ENCODE results near the gene INO80C.
"Not testable (repeated sequence)": the region's sequence is repeated elsewhere in the genome, so short reads cannot be mapped to it uniquely, and the experiment has no call there.

The INO80C gene

DNA sequence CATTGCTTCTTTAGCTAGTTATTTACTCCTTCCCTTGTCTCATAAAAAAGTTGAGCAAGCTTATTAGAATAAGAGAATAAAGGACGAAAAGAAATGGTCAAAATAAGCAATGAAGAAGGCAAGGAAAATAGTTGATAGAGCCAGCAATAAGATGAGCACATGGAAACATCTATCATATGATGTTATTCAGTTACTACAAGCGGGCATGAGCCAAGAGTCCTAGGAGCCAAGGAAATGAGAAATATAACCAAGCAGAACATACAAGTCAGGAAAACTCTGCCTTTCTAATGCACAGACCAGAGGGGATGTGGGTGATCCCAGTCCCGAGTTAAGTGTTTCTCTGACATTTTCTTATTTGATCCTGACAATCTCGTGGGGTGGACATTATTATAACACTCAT is 33.9 kb downstream of the INO80C start:
- DNase-seq (ENCODE audit: low read depth in 3 of 3, low spot score in 1 of 3): no peak

DNA sequence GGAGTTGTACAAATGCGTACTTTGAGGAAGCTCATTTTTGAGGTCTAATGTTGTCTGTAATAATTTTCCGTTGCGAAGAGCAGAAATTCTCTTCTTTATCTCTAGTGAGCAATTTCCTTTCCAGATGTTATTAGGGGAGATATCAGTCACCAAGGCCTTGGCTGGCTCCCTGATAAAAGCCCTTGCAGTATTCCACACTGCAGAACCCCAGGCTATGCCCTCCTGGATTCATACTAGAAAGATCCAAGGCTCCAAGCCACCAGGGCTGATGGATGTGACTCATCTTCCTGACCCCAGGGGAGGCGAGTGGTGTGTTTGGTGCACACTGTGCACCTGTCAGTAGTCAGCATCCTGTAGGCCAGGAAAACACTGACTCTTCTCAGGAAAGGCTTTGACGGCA is 34.7 kb downstream of the INO80C start:
- no peak for DNase-seq (ENCODE audit: low read depth in 3 of 3, low spot score in 1 of 3)

DNA sequence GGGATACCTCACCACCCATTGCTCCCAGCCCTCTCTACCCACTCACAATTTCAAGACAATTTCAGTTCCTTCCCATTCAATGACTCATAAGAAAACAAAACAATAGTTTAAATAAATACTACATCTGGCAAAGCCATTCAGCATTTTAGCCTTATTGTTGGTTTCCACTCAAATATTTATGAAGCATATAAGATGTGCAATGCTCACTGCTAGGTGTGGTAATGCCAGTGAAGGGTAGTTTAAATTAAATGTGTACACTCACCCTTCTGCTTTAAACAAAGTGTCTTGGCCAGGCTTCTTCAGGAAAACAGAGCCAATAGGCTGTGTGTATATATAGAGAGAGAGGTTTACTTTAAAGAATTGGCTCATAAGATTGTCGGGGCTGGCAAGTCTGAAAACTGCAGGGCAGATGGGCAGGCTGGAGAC is 37.0 kb downstream of the INO80C start:
- no peak for DNase-seq (ENCODE audit: low read depth in 3 of 3, low spot score in 1 of 3)

DNA sequence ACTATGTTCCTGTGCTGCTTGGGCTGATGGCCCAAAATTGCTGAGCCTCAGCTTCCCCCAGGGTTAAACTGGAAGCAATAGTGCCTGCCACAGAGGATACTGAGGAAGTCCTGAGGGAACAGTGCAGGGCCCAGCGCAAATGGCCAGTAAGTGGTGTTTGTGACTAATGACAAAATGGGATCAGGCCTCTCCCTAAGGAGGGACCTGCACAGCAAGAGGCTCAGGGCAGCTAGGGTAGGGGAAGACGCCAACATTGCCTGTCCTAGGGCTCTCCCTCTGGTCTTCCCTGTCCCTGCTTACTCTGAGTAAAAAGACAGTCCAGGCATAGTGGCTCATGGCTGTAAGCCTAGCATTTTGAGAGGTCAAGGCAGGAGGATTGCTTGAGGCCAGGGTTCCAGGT is 37.8 kb downstream of the INO80C start:
- DNase-seq (ENCODE audit: low read depth in 3 of 3, low spot score in 1 of 3): no peak

DNA sequence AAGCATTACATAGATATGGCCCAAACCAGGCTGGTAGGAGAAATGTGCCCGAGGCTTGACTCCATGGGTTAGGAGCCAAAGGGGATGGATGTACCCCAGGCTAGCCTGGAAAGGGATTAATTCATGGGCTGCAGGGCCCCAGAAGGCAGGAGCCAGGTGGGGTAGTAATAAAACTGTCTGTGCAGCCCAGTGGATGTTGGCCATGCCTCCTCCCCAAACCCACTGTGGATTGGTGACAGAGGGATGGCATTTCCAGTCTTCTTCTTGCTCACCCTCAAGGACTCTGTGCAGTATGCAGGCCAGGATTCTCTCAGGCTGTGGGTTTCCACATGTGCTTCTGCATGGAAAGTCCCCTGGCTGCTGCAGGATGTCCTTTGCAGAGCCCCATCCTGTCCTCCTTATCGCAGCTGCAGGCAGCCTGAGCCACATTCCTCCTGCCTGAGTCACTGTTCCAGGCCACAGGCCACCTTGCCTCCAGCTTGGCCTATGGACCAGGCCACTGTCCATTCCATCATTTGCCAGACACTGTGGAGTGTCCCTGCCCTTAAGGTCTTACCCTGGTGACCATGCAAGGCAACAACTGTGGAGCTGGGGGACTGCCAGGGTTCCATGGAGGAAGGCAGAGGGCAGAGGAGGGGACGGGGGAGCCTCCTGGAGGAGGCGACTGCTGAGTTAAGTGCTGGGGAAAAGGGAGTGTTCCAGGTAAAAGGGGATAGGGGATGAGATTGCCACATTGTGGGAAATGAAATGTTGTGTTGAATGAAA is 38.9 kb downstream of the INO80C start:
- no peak for DNase-seq (ENCODE audit: low read depth in 3 of 3, low spot score in 1 of 3)

DNA sequence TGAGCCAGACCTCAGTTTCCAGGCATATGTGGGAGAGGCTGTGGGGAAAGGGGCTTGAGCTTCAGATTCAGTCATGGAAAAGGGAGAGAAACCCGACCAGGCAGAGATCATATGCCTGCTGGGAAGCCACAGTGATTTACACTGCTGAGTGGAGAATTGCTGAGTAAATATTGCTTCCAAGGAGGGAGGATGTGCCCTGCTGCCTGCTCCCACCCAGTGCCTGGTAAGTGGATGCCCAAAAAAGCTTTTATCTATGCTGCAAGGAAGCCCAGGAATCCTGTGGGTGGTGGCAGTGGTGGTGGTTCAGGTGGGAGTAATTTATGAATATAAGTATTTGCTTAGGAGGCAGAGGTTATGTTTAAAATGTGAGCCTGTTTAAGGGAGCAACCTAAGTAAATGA is 39.5 kb downstream of the INO80C start:
- DNase-seq (ENCODE audit: low read depth in 3 of 3, low spot score in 1 of 3): no peak

DNA sequence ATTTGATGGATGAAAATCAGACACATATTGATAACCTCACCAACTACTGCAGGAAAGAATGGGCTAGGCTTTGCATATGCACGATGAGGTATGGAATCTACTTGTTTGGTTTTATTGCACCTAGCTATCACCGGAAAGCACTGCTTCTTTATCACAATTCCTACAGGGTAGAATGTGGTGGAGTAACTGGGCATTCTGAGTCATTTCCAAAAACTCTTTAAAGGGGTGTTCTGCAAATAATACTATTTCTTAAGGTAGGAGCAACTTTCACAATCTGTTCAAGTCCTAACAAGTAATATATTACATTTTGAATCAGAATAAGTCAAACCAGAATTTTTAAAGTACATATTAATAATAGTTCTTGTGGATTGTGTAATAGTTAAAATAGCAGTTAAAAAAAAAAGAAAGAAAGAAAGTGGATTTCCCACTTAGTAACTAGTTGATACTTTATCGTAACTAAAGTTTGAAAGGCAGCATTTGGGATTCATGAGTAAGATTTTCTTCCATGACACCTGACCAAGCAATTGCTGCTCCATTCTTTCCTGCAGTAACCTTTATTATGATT is 40.5 kb downstream of the INO80C start:
- DNase-seq (ENCODE audit: low read depth in 3 of 3, low spot score in 1 of 3): no peak

DNA sequence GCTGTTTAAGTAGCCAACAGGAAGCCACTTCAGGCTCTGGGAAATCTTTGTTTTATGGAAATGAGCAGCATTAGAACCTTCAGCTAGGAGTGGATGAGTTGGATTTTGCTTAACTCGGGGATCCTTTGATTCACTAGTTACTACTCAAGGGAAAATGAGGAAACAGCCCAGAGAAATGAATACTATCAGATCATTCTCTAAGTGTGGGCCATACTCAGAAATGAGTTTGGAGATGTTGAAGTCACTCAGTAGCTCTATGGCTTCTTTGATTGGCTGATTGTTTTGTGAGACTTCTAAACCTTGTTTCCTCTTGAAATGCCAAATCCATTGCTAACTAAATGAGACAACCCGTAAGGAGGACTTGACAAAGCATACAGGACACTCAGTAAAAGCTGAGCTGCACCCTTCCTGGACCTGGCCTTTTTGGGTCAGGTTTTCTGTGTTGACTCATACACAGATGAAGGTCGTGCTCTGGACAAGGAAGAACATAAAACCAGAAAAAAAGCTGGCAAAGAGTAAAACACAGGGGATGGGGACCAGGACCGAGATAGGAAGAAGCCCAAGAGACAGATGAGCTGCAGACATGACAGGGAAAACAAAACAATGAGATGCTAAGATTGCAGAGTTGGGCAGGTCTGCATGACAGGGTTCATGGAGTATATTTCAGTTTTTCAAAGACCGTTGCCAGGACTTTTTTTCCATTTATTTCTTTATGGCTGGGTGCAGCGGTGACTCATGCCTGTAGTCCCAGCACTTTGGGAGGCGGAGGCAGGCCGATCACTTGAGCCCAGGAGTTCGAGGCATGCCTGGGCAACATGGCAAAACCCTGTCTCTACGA is 41.6 kb downstream of the INO80C start:
- no peak for DNase-seq (ENCODE audit: low read depth in 3 of 3, low spot score in 1 of 3)

DNA sequence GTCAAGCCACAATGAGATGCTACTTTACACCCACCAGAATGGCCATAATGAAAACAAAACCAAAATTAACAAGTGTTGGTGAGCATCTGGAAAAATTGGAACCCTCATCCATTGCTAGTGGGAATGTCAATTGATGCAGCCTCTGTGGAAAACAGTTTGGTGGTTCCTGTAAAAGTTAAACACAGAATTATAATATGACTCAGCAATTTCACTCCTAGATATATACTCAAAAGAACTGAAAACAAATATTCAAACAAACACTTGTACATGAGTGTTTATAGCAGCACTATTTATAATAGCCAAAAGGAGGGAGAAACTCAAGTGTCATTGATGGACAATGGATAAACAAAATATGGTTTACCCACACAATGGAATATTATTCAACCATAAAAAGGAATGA is 43.0 kb downstream of the INO80C start:
- no peak for DNase-seq (ENCODE audit: low read depth in 3 of 3, low spot score in 1 of 3)

DNA sequence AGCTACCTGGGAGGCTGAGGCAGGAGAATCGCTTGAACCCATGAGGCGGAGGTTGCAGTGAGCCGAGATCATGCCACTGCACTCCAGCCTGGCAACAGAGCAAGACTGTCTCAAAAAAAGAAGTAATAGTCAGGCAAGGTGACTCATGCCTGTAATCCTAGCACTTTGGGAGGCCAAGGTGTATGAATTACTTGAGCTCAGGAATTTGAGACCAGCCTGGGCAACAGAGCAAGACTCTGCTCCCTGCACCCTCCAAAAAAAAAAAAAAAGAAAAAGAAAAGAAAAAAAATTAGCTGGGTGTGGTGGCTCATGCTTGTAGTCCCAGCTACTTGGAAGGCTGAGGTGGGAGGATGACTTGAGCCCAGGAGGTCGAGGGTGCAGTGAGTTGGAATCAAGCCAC is 44.7 kb downstream of the INO80C start:
- not testable (repeated sequence) for DNase-seq (ENCODE audit: low read depth in 3 of 3, low spot score in 1 of 3)

DNA sequence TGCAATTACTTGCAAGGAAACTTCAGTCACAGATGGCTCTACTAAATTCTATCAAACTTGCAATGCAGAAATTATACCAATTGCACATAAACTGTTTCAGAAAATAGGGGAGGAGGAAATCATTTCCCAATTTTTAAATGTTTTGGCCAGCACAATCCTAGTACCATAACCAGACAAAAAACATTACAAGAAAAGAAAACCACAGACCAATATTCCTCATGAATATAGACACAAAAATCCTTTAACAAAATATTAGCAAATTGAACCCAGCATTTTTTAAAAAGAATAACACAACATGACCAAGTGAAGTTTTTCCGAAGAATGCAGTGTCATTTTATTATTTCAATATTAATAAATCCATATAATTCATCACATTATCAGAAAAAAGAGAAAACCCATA is 45.8 kb downstream of the INO80C start:
- no peak for DNase-seq (ENCODE audit: low read depth in 3 of 3, low spot score in 1 of 3)

DNA sequence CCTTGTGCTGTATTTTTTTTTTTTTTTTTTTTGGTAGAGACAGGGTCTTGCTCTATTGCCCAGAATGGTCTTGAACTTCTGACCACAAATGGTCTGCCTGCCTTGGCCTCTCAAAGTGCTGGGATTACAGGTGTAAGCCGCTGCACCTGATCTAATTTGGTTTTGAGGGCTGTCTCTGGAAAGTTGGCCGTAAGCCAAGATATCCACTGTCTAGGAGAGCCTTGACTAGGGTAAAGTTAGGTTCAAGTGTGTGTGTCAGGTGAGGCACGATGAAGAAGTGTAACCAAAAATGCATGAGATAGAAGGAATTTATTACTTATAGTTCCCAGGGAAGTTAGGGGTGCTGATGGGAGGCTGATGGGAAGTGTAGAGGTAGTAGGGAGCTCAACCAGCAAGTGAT is 46.7 kb downstream of the INO80C start:
- no peak for DNase-seq (ENCODE audit: low read depth in 3 of 3, low spot score in 1 of 3)

DNA sequence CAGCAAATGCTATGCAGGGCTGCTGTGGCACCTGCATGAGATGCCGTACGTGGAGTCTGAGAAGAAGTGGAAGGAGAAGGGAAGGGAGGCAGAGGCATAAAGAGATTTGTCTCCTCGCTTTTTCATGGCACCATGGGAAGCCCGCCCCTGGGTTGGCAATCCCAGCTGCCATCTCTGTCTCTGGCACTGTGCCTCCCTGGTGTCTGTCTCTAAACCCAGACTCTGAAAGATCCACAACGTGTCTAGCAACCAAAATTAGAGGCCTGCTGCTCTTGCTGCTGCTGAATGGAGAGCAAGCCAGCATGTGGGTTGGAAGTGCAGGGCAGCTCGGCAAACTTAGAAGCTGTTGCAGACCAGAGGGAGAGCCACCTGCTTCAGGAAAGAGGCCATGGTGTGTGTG is 53.1 kb downstream of the INO80C start:
- DNase-seq (ENCODE audit: low read depth in 3 of 3, low spot score in 1 of 3): no peak

DNA sequence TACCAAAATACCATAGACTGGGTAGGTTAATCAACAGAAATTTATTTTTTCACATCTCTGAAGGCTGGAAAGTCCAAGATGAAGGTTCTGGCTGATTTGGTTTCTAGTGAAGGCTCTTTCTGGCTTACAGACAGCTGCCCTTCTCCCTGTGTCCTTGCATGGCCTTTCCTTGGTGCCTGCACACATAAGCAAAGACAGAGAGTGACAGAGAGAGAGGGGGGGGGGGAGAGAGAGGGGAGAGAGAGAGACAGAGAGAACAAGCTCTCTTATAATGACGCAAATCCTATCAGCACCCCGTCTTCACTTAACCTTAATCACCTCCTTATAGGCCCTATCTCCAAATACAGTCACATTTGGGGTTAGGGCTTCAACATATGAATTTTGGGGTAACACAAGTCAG is 53.9 kb downstream of the INO80C start:
- no peak for DNase-seq (ENCODE audit: low read depth in 3 of 3, low spot score in 1 of 3)

DNA sequence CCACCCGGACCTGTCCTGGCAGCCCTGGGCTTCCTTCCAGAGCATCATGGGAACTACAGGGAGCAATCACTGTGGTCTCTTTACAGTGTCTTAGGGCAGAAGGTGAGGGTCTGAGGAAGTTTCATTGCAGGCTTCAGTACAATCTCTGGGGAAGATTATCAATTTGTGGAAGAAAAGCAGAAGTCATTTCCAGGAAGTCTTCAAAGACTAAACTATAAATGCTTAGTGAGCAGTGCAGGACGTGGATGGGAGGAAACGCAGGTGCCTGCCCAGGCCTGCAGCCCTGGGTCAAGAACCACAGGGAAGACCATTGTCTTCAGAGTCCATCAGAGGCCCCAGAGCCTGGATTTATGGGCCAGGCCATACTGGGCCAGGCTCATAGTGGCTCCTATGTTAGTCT is 54.3 kb downstream of the INO80C start:
- no peak for DNase-seq (ENCODE audit: low read depth in 3 of 3, low spot score in 1 of 3)

DNA sequence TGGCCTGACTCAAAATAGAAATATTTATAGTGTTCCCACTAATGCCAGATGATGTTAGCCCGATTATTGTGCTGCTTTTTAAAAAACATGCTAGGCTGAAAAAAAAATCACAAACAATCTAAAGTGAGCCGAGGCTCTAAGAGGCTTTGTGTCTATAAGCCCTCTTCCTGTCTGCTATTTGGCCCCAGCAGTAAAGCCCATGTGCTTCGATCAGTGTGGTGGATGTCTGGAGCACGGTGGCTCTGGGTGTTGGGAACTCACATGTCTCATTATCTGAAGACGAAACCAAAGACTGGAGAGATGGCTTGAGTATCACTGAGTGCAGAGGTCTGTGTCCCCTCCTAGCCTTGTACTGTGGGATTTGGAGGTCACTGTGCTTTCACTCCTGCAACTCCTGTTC is 55.1 kb downstream of the INO80C start:
- DNase-seq (ENCODE audit: low read depth in 3 of 3, low spot score in 1 of 3): no peak

DNA sequence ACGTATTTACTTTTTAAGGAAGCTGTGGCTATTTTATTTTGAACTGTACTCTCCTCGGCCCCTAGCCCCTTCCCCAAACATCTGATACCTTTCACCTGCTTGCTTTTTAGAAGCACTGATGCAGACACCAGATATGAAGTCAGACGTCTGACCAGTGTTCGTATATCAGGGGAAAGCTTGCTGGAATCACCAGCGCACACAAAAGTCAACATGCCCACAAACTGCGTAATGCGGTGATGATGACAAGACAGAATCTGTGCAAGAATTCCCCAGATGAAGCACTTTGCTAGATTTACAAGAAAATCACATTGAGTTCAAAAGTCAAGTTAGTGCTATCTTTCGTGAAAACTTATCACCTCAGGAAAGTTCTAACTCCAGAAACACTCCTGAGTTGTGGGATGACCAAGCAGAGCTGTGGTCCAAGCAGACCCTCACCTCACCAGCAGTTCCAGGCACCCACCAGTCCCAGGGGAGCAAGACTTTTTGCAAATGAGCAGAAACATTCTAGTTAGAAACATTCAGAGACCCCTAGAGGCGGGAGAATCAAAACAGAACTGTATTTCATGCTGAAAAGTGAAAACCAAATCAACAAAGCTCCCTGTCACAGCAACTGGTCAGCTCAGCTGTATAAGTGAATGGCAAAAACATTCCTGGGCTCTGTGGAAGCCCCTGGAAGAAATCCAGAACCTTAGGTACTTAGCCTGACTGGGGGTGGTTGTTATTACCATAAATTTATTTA is 55.7 kb downstream of the INO80C start:
- DNase-seq (ENCODE audit: low read depth in 3 of 3, low spot score in 1 of 3): no peak

DNA sequence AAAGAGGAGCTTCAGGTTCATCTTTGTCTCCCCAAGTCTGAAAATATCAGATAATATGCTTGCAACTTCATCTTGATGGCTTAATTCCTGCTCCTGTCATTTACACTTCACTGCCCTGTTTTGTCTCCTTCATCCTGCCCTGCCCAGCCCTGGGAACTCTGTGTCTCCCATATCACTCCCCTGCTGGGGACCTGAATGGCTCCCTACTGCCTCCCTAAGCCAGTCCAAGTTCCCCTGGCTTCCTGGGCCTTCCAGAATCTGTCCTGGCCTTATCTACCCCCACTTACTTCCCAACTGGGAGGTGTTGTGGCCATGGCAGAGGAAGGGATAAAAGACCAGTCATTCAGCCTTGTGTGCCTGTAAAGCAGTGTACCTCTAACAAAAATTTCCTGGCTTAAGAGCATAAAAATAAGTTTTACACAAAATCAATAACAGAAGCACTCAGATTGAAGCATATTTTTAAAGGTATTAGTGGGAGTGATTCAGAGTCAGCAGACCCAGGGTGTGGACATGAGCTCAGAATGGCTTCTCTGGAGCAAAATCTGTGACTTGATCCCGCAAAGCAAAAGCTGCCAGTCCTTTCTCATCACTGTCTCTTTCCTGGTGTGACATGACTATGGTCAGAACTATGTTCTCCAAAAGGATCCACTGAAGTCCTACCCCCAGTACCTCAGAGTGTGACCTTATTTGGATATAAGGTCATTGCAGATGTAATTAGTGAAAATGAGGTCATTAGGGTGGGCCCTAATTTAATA is 59.1 kb downstream of the INO80C start:
- no peak for DNase-seq (ENCODE audit: low read depth in 3 of 3, low spot score in 1 of 3)

DNA sequence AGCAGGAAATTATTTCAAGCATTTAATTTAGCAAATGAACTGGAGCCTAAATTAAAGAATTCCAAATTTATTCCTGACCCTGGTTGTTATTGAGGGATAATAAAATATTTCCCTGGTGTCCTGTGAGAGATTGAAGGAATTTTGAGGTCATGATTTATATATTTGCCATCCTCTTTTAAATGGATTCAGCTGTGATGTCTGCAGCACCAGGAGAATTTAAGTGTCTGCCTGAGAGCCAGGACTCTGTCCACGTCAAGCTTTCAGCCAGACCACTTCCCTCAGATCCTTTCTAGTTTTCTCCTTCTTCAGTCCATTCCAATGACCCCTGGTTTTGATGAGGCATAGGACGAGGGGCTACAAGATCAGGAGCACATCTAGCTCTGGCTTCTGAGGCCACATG is 59.9 kb downstream of the INO80C start:
- DNase-seq (ENCODE audit: low read depth in 3 of 3, low spot score in 1 of 3): no peak

DNA sequence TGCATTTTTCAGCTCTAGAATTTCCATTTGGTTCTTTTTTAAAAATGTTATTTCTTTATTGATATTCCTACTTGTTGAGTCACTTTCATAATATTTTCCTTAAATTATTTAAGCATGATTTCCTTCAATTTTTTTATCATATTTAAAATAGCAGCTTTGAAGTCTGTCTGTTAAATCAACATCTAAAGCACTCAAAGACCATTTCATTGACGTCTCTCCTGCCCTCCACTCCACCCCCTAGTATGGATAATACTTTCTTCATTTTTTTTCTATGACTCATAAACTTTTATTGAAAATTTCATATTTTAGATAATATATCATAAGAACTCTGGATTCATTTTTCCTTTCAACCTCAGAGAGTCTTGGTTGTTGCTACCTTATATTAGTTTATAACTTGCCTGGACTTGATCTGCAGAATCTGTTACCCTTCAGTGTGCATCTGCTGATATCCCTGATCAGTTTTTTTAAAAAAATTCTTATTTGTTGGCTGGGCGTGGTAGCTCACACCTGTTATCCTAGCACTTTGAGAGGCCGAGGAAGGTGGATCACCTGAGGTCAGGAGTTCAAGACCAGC is 61.6 kb downstream of the INO80C start:
- no peak for DNase-seq (ENCODE audit: low read depth in 3 of 3, low spot score in 1 of 3)

DNA sequence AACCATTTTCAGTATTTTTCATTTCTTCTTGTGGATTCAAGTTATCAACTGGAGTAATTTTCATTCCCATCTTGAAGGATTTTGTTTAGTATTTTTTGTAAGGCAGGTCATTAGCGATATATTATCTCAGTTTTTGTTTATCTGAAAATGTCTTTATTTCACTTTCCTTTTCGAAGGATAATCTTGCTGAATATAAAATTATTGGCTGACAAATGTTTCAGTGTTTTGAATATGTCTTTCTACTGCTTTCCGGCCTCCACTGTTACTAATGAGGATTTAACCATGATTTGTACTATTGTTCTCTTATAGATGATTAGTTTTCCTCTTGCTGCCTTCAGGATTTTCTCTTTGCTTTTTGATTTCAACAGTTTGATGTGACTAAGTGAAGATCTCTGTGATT is 62.4 kb downstream of the INO80C start:
- DNase-seq (ENCODE audit: low read depth in 3 of 3, low spot score in 1 of 3): no peak

Measured in stimulated activated CD4-positive, alpha-beta T cell treated with anti-CD3 and anti-CD28 coated beads, TNF-alpha, amount 100 ng/mL, for 1 hour (primary cell).